Astrocyte (in vitro differentiated cells and primary cell): ENCODE data around the gene INSL6.

Source experiments
- CTCF ChIP-seq: IDR thresholded peaks from 2 replicates; pipeline ENCODE4 v1.5.1; 2011; ENCODE audit warnings: low read depth, mild to moderate bottlenecking, inconsistent platforms, low read length, moderate library complexity; ENCODE audit not compliant: insufficient read depth
- EZH2 ChIP-seq: IDR thresholded peaks from 2 replicates; pipeline ENCODE4 v1.6.1; 2012; ENCODE audit warnings: mild to moderate bottlenecking, low read length, inconsistent platforms; ENCODE audit not compliant: insufficient read depth

- TF ChIP-seq EZH2, result no peak
- no peak for TF ChIP-seq CTCF
These were observed 6.5 kb upstream of the INSL6 start for GRCh38 chr9:5191985-5192384.
